Ecto neural progenitor cell (in vitro differentiated cells): Measurements from ENCODE around the gene CYP19A1.

ENCODE experiments used
- DNase-seq: peaks from one replicate; pipeline ENCODE4 v3.0.0-alpha.2; 2018; ENCODE audit warnings: low spot score

CYP19A1 gene

GRCh38 chr15:51323749-51324148 is 14.6 kb downstream of the CYP19A1 start:
- no peak for DNase-seq

- no peak for DNase-seq
These were observed 15.6 kb downstream of the CYP19A1 start for GRCh38 chr15:51322621-51323296.

GRCh38 chr15:51321316-51321715 is 17.1 kb downstream of the CYP19A1 start:
- DNase-seq: no peak

- DNase-seq: no peak
These were observed 17.6 kb downstream of the CYP19A1 start for GRCh38 chr15:51320843-51321242.

GRCh38 chr15:51319539-51319938 is 18.9 kb downstream of the CYP19A1 start:
- no peak for DNase-seq

- no peak for DNase-seq
These were observed 19.8 kb downstream of the CYP19A1 start for GRCh38 chr15:51318382-51319150.

GRCh38 chr15:51316636-51317035 is 21.8 kb downstream of the CYP19A1 start:
- no peak for DNase-seq

- DNase-seq: no peak
These were observed 22.7 kb downstream of the CYP19A1 start for GRCh38 chr15:51315726-51316125.

- DNase-seq: no peak
These were observed 23.7 kb downstream of the CYP19A1 start for GRCh38 chr15:51314391-51315337.

- no peak for DNase-seq
These were observed 24.6 kb downstream of the CYP19A1 start for GRCh38 chr15:51313644-51314280.

GRCh38 chr15:51313074-51313393 is 25.4 kb downstream of the CYP19A1 start:
- no peak for DNase-seq

GRCh38 chr15:51312166-51313073 is 26.0 kb downstream of the CYP19A1 start:
- no peak for DNase-seq

- DNase-seq: no peak
These were observed 26.9 kb downstream of the CYP19A1 start for GRCh38 chr15:51311510-51311909.

- no peak for DNase-seq
These were observed 28.3 kb downstream of the CYP19A1 start for GRCh38 chr15:51310064-51310463.

- no peak for DNase-seq
These were observed 30.6 kb downstream of the CYP19A1 start for GRCh38 chr15:51307811-51308210.

- no peak for DNase-seq
These were observed 31.1 kb downstream of the CYP19A1 start for GRCh38 chr15:51307325-51307724.

GRCh38 chr15:51303462-51303980 is 34.9 kb downstream of the CYP19A1 start:
- DNase-seq: no peak

GRCh38 chr15:51302480-51302879 is 35.9 kb downstream of the CYP19A1 start:
- no peak for DNase-seq

GRCh38 chr15:51299187-51300015 is 39.0 kb downstream of the CYP19A1 start:
- no peak for DNase-seq

GRCh38 chr15:51298620-51299019 is 39.8 kb downstream of the CYP19A1 start:
- no peak for DNase-seq
